Effector CD8-positive, alpha-beta T cell (primary cell): ENCODE results near the gene PPT1.

ENCODE experiments used
- DNase-seq: peaks from one replicate; lab custom pipeline; 2025; lab: John Stamatoyannopoulos, UW

The PPT1 gene

GRCh38 chr1:40030528-40031135, 66.4 kb downstream of the PPT1 start:
- DNase-seq = no peak

- no peak for DNase-seq
Observed at GRCh38 chr1:40029608-40030007, 67.4 kb downstream of the PPT1 start.

- DNase-seq = no peak
Observed at GRCh38 chr1:40027647-40028046, 69.4 kb downstream of the PPT1 start.

- DNase-seq = no peak
Observed at GRCh38 chr1:40024671-40025070, 72.4 kb downstream of the PPT1 start.

- DNase-seq = no peak
Observed at GRCh38 chr1:40023379-40023944, 73.6 kb downstream of the PPT1 start.
